Colonic mucosa (tissue), 4 donors: ENCODE data around the gene CCR1. TPM values are rescaled to one million over a fixed set of nuclear protein-coding genes. Genes with fewer than 3 reads are reported as not detected.

Experiments used
- DNase-seq: peaks from one replicate; pipeline ENCODE4 v3.0.0-alpha.2; 2020
- H3K27ac ChIP-seq: fragments of 200-600 bp; one replicate; pipeline ENCODE4 v1.8.0; 2021
- H3K27me3 ChIP-seq: fragments of 200-600 bp; one replicate; pipeline ENCODE4 v1.8.0; 2021
- H3K36me3 ChIP-seq: fragments of 200-600 bp; one replicate; pipeline ENCODE4 v1.8.0; 2021
- H3K4me1 ChIP-seq: fragments of 200-600 bp; one replicate; pipeline ENCODE4 v1.8.0; 2021; ENCODE audit warnings: mild to moderate bottlenecking
- H3K4me3 ChIP-seq: fragments of 200-600 bp; one replicate; pipeline ENCODE4 v1.8.0; 2021
- H3K9ac ChIP-seq, 2 donors: one replicate each; pipeline ENCODE4 v1.7.0; 2013; ENCODE audit warnings: control low read depth in 2 of 2, low read depth in 2 of 2, low read length in 2 of 2
- H3K9me3 ChIP-seq: fragments of 200-600 bp; one replicate; pipeline ENCODE4 v1.8.0; 2021
- intact Hi-C: fragments of 100-400 bp; cut with DNase I; formaldehyde crosslinking; loops from one replicate; pipeline ENCODE4 v1.14.1; 2022
- total RNA-seq, 2 donors: library from RNA; stranded (reverse); fragmentation: NEBNext Ultra II Directional in 1 of 2; extraction: Animal tissue kit (Norgen Biotek cat#: 25700) in 1 of 2; gene quantifications; one replicate each; pipeline ENCODE4 v1.2.1, GENCODE V29; 2021
- TF ChIP-seq, protein P1 (sequence below): fragments of 200-600 bp; IDR thresholded peaks from one replicate; pipeline ENCODE4 v1.8.0; 2022; ENCODE audit warnings: antibody characterized with exemption, mild to moderate bottlenecking
- donor health status: healthy.
- donor health status: DM: no; HTN: no; CAD: no.
- donor health status: DM: no; HTN: no; CAD: no.

CCR1 gene
- total RNA-seq, 2 donors from 2014 or later: 0.57 to 6.0 TPM

DNA sequence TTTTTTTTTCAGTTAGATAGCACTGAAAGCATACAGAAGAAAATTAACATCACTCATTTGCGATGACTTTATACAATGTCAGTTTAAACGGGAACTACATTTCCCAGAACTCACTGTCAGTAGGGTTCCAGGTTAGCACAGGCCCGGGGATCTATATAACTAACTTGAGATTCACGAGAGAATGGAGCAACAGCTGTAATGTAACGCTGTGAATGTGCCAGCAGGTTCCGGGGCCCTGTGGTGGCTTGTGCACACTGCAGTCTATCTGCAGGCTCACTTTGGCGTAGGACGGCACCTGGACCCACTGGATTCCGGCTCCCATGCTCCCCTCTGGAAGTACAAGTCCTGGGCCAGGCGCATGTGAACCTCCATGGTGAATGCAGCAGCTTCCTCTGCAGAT lies 19.4 kb downstream of the CCR1 start:
- Histone ChIP-seq H3K36me3 (no peaks in the 10 kb centered on the region), H3K9me3 (no peaks in the 10 kb centered on the region), H3K4me3 (no peak overlapping the region), H3K4me1 (no peaks in the 10 kb centered on the region), H3K27me3 (no peaks in the 10 kb centered on the region), H3K27ac (no peak overlapping the region), H3K9ac (no peak overlapping the region)
- intact Hi-C loops: no loop called here
- no peak for DNase-seq
- TF ChIP-seq, protein P1, sequence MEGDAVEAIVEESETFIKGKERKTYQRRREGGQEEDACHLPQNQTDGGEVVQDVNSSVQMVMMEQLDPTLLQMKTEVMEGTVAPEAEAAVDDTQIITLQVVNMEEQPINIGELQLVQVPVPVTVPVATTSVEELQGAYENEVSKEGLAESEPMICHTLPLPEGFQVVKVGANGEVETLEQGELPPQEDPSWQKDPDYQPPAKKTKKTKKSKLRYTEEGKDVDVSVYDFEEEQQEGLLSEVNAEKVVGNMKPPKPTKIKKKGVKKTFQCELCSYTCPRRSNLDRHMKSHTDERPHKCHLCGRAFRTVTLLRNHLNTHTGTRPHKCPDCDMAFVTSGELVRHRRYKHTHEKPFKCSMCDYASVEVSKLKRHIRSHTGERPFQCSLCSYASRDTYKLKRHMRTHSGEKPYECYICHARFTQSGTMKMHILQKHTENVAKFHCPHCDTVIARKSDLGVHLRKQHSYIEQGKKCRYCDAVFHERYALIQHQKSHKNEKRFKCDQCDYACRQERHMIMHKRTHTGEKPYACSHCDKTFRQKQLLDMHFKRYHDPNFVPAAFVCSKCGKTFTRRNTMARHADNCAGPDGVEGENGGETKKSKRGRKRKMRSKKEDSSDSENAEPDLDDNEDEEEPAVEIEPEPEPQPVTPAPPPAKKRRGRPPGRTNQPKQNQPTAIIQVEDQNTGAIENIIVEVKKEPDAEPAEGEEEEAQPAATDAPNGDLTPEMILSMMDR: no peak

DNA sequence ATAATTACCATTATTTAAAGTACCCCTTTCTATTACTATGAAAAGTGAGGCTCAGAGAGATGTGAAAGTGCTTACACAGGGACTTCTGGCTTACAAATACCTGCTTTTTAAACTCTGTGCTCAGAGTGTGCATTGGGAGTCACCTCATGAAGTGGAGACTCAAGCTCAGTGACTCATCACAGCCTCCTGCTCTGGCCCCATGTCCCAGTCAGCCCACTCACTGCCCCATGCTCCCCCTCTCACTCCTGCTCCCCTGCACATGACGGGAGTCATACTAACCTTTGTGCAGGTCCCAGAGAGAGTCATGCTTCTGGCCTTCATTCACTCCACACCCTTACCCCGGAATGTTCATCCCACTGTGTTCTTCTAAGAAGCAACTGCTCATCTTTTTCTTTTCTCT lies 20.2 kb downstream of the CCR1 start:
- Histone ChIP-seq H3K4me3 (no peak overlapping the region), H3K9ac (no peak overlapping the region), H3K27ac (no peak overlapping the region), H3K4me1 (no peaks in the 10 kb centered on the region), H3K9me3 (no peaks in the 10 kb centered on the region), H3K27me3 (no peaks in the 10 kb centered on the region), H3K36me3 (no peaks in the 10 kb centered on the region)
- intact Hi-C loops: no loop called here
- DNase-seq: no peak
- TF ChIP-seq, protein P1: no peak

DNA sequence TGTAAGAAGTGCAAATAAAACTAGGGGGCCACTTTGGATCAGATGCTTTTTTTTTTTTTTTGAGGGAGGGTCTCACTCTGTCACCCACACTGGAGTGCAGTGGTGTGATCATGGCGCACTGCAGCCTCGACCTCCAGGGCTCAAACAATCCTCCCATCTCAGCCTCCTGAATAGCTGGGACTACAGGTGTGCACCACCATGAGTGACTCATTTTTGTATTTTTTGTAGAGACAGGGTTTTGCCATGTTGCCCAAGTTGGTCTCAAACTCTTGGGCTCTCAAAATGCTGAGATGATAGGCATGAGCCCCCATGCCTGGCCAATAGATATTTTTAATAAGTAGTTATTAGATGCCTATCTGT lies 20.8 kb downstream of the CCR1 start:
- Histone ChIP-seq H3K27me3 (no peaks in the 10 kb centered on the region), H3K27ac (no peak overlapping the region), H3K36me3 (no peaks in the 10 kb centered on the region), H3K4me1 (no peaks in the 10 kb centered on the region), H3K4me3 (no peak overlapping the region), H3K9ac (no peak overlapping the region), H3K9me3 (no peaks in the 10 kb centered on the region)
- TF ChIP-seq, protein P1: no peak
- intact Hi-C loops: no loop called here
- DNase-seq: no peak

DNA sequence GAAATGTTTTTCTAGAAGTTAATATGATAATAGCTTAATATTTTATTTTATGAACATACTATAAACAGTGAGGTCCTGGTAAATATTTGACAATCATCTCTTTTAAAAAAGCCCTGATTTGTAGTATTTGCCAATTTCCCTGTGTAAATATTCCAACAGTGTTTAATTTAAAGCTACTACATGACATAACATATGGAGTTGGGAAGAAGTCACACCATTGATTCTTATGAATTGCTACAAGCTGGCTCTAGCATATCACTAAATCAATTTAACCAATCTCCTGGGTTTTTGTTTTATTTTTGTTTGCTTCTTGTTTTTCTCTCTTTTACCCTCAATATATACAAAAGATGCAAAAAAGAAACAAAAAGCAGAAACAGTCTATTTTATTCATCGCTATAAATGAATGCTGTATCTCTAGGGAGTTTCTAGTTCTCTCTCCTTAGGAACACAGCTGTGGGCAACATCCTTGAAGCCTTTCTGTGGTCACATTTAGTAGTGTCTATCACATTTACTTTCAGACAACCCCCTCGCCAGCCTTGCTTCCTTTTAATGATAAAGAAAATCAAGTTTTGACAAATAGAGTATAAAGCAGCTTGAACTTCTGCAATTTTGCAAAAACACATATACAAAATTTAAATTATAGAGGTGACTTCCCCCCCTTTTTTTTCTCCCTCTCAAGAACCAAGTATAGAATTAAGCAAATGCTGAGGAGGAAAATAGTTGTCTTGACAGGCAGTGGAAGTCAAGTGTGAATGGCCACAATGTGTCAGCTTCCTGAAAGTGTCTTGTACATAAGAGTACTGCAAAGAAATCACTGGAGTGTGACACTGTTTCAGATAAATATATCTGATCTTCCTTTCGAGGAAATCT lies 21.4 kb downstream of the CCR1 start:
- no peaks in the 10 kb centered on the region for H3K4me1 ChIP-seq
- intact Hi-C loops: no loop called here
- no peak for DNase-seq
- H3K9me3 ChIP-seq: no peaks in the 10 kb centered on the region
- TF ChIP-seq, protein P1: no peak
- no peak overlapping the region for H3K9ac ChIP-seq
- no peaks in the 10 kb centered on the region for H3K27me3 ChIP-seq
- H3K4me3 ChIP-seq: no peak overlapping the region
- no peak overlapping the region for H3K27ac ChIP-seq
- H3K36me3 ChIP-seq: no peaks in the 10 kb centered on the region

DNA sequence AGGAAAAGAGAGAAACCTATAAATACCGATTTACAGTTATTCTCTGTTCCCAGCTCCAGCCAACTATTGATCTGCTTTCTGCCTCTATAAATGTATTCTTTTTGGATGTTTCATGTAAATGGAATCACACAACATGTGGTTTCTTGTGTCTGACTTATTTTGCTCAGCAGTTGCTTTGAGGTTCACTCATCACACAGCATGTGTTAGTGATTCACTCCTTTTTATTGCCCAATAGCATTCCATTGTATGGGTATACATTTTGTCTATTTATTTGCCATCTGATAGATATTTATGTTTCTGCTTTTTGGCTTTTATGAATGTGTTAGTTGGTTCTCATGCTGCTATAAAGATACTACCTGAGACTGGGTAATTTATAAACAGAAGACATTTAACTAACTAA lies 23.6 kb downstream of the CCR1 start:
- Histone ChIP-seq H3K9me3 (no peaks in the 10 kb centered on the region), H3K36me3 (no peaks in the 10 kb centered on the region), H3K4me1 (no peaks in the 10 kb centered on the region), H3K4me3 (no peak overlapping the region), H3K9ac (no peak overlapping the region), H3K27ac (no peak overlapping the region), H3K27me3 (no peaks in the 10 kb centered on the region)
- TF ChIP-seq, protein P1: no peak
- intact Hi-C loops: no loop called here
- DNase-seq: no peak
